HepG2 (cell line): ENCODE data around the gene PRXL2A. TPM values are rescaled to one million over a fixed set of nuclear protein-coding genes. Genes with fewer than 3 reads are reported as not detected.

Experiments used
- ATAC-seq: fragments of 200-7000 bp; cut with Tn5 transposase; 3 replicates; pipeline ENCODE4 v1.9.1; 2020; ENCODE audit warnings: mild to moderate bottlenecking, moderate library complexity
- BruUV-seq: library from RNA; stranded (reverse); fragments of 400-500 nt; replicated peaks from 2 replicates; lab custom pipeline; 2021; lab: Mats Ljungman, UMichigan
- CTCF ChIA-PET: fragments of 300-600 bp; formaldehyde crosslinking; extraction: SDS; loops from one replicate; lab custom pipeline; 2021; ENCODE audit warnings: low total read pairs, inconsistent platforms, low intra/inter-chr PET ratio; lab: Yijun Ruan, JAX
- POLR2A ChIA-PET: fragments of 350-600 bp; sonication (Branson Sonifier 250); formaldehyde crosslinking; loops from one replicate; lab custom pipeline; 2020; ENCODE audit warnings: antibody characterized with exemption, inconsistent platforms; lab: Yijun Ruan, JAX
- DNase-seq: peaks from one replicate; pipeline ENCODE4 v3.0.0-alpha.2; 2015; ENCODE audit warnings: low spot score
- FAIRE-seq: peaks from 3 replicates; lab custom pipeline; 2011; peaks lifted over from hg19 to GRCh38; lab: Jason Lieb, UNC
- H2AFZ ChIP-seq: one replicate; pipeline ENCODE4 v1.6.1; 2011; ENCODE audit warnings: low read length, inconsistent platforms
- H3K27ac ChIP-seq: fragments of 300-600 bp; 3 replicates; pipeline ENCODE4 v1.8.0; 2011; ENCODE audit warnings: mixed run types, mild to moderate bottlenecking, mixed read lengths, low read length, inconsistent platforms; ENCODE audit not compliant: insufficient read depth; ENCODE audit errors: extremely low read length
- H3K27me3 ChIP-seq, 2 experiments: fragments of 200-600 bp in 1 of 2; 2 replicates in 1 of 2; 3 replicates in 1 of 2; pipeline versions ENCODE4 v1.6.0 to v1.8.0; 2011; ENCODE audit warnings: low read length in 2 of 2, mild to moderate bottlenecking in 2 of 2, moderate library complexity in 2 of 2, inconsistent platforms in 1 of 2; ENCODE audit not compliant: insufficient read depth in 2 of 2, control insufficient read depth in 1 of 2
- H3K36me3 ChIP-seq, 2 experiments: fragments of 200-600 bp in 1 of 2; replicated peaks in 1 of 2; 2 replicates in 1 of 2; 3 replicates in 1 of 2; pipeline versions ENCODE4 v1.5.1 to v1.8.0; 2011; ENCODE audit warnings: low read length in 2 of 2, inconsistent platforms in 1 of 2; ENCODE audit not compliant: insufficient read depth in 2 of 2, control insufficient read depth in 1 of 2
- H3K4me1 ChIP-seq: 2 replicates; pipeline ENCODE4 v1.5.1; 2012; ENCODE audit warnings: low read length, inconsistent platforms; ENCODE audit not compliant: insufficient read depth
- H3K4me2 ChIP-seq: 2 replicates; pipeline ENCODE4 v1.6.0; 2011; ENCODE audit warnings: low read depth, low read length, inconsistent platforms
- H3K4me3 ChIP-seq, 3 experiments: fragments of 200-600 bp in 1 of 3; sonication (generic), shearing (Covaris generic) in 1 of 3; replicated peaks in 1 of 3; 2 replicates each; pipeline ENCODE4 v1.5.1; 2011 to 2016; ENCODE audit warnings: low read length in 3 of 3, inconsistent platforms in 2 of 3, low read depth in 2 of 3, mild to moderate bottlenecking in 2 of 3, control low read depth in 1 of 3, mixed read lengths in 1 of 3; ENCODE audit not compliant: insufficient read depth in 1 of 3
- H3K79me2 ChIP-seq: one replicate; pipeline ENCODE4 v1.6.1; 2011; ENCODE audit warnings: low read length, inconsistent platforms; ENCODE audit not compliant: insufficient read depth
- H3K9ac ChIP-seq: 2 replicates; pipeline ENCODE4 v1.6.0; 2011; ENCODE audit warnings: mild to moderate bottlenecking, low read depth, low read length, inconsistent platforms; ENCODE audit not compliant: insufficient read depth
- H3K9me3 ChIP-seq: 2 replicates; pipeline ENCODE4 v1.5.1; 2012; ENCODE audit warnings: mild to moderate bottlenecking, low read length
- H4K20me1 ChIP-seq: 2 replicates; pipeline ENCODE4 v1.6.0; 2011; ENCODE audit warnings: inconsistent platforms, mild to moderate bottlenecking, low read length, moderate library complexity; ENCODE audit not compliant: insufficient read depth
- AGO2 ChIP-seq: fragments of 200-400 bp; formaldehyde crosslinking; optimal IDR thresholded peaks from 2 replicates; pipeline ENCODE3; 2017; ENCODE audit warnings: mild to moderate bottlenecking, low read depth, low read length, moderate library complexity
- CEBPG ChIP-seq: IDR thresholded peaks from 2 replicates; pipeline ENCODE4 v1.6.1; 2016
- CREM ChIP-seq, 2 experiments: sonication (generic) in 1 of 2; formaldehyde crosslinking in 1 of 2; IDR thresholded peaks; 2 replicates each; pipeline versions ENCODE4 v1.4.0 to v1.6.1; 2016 to 2020; ENCODE audit warnings: antibody characterized with exemption in 1 of 2, mild to moderate bottlenecking in 1 of 2, missing genetic modification reagents in 1 of 2
- GATAD1 ChIP-seq: IDR thresholded peaks from 2 replicates; pipeline ENCODE4 v1.6.1; 2016; ENCODE audit warnings: missing genetic modification reagents, missing compliant biosample characterization
- ISL2 ChIP-seq: sonication (generic); formaldehyde crosslinking; IDR thresholded peaks from 2 replicates; pipeline ENCODE4 v1.5.0; 2020; ENCODE audit warnings: missing genetic modification reagents
- MED1 ChIP-seq: sonication (generic); formaldehyde crosslinking; IDR thresholded peaks from 2 replicates; pipeline ENCODE4 v1.4.0; 2020; ENCODE audit warnings: missing genetic modification reagents
- MED8 ChIP-seq: sonication (generic); formaldehyde crosslinking; IDR thresholded peaks from 2 replicates; pipeline ENCODE4 v1.8.1; 2023; ENCODE audit warnings: mild to moderate bottlenecking, missing genetic modification reagents; ENCODE audit not compliant: insufficient replicate concordance
- NFIC ChIP-seq: IDR thresholded peaks from 2 replicates; pipeline ENCODE4 v1.6.1; 2012; ENCODE audit warnings: mild to moderate bottlenecking, low read length, inconsistent platforms
- PRPF4 ChIP-seq: fragments of 200-400 bp; formaldehyde crosslinking; IDR thresholded peaks from 2 replicates; pipeline ENCODE4 v1.6.1; 2016; ENCODE audit warnings: low read length, low read depth; ENCODE audit not compliant: poor library complexity, severe bottlenecking
- SMARCE1 ChIP-seq: fragments of 450-650 bp; IDR thresholded peaks from 2 replicates; pipeline ENCODE4 v1.6.1; 2017; ENCODE audit warnings: borderline replicate concordance
- USF2 ChIP-seq, 2 experiments: sonication (generic) in 1 of 2; formaldehyde crosslinking in 1 of 2; IDR thresholded peaks; 2 replicates each; pipeline versions ENCODE4 v1.5.1 to v1.6.1; 2011 to 2020; ENCODE audit warnings: borderline replicate concordance in 1 of 2, low read depth in 1 of 2, low read length in 1 of 2, mild to moderate bottlenecking in 1 of 2, missing genetic modification reagents in 1 of 2, moderate library complexity in 1 of 2
- ZNF343 ChIP-seq: sonication (generic); formaldehyde crosslinking; IDR thresholded peaks from 2 replicates; pipeline ENCODE4 v1.4.0; 2020; ENCODE audit warnings: mild to moderate bottlenecking, missing genetic modification reagents
- ZNF556 ChIP-seq: sonication (generic); formaldehyde crosslinking; IDR thresholded peaks from 2 replicates; pipeline ENCODE4 v1.4.0; 2020; ENCODE audit warnings: mild to moderate bottlenecking, missing genetic modification reagents, borderline replicate concordance
- ZNF597 ChIP-seq: sonication (generic); formaldehyde crosslinking; IDR thresholded peaks from 2 replicates; pipeline ENCODE4 v1.5.0; 2020; ENCODE audit warnings: missing genetic modification reagents
- ZNF678 ChIP-seq: sonication (generic); formaldehyde crosslinking; IDR thresholded peaks from 2 replicates; pipeline ENCODE4 v1.4.0; 2020; ENCODE audit warnings: mild to moderate bottlenecking, missing genetic modification reagents
- ZNF766 ChIP-seq: sonication (generic); formaldehyde crosslinking; IDR thresholded peaks from 2 replicates; pipeline ENCODE4 v1.5.0; 2020; ENCODE audit warnings: missing genetic modification reagents, borderline replicate concordance
- ZNF775 ChIP-seq: sonication (generic); formaldehyde crosslinking; IDR thresholded peaks from 2 replicates; pipeline ENCODE4 v1.4.0; 2020; ENCODE audit warnings: missing genetic modification reagents, mild to moderate bottlenecking, moderate library complexity, borderline replicate concordance
- ZNF83 ChIP-seq: sonication (generic); formaldehyde crosslinking; IDR thresholded peaks from 2 replicates; pipeline ENCODE4 v1.4.0; 2020; ENCODE audit warnings: missing genetic modification reagents, mild to moderate bottlenecking, borderline replicate concordance
- ZSCAN12 ChIP-seq: sonication (generic); formaldehyde crosslinking; IDR thresholded peaks from 2 replicates; pipeline ENCODE4 v1.9.0; 2021; ENCODE audit warnings: mild to moderate bottlenecking, missing genetic modification reagents
- WGBS: methylation state at CpG from one replicate; pipeline ENCODE4 v1.1.6; 2017; ENCODE audit warnings: low lambda C conversion rate; 5-methylcytosine and 5-hydroxymethylcytosine counted together
- in situ Hi-C: cut with HindIII; loops from 2 replicates; pipeline ENCODE4 v1.10.0; 2017; ENCODE audit warnings: low pct_unique_long_range_greater_than_20kb; ENCODE audit not compliant: extremely low pct_ligation_motif_present
- intact Hi-C: fragments of 100-400 bp; cut with micrococcal nuclease; formaldehyde crosslinking; loops from one replicate; pipeline ENCODE4 v1.10.0; 2022; ENCODE audit not compliant: unreplicated experiment
- polyA plus RNA-seq, 8 experiments: library from polyadenylated mRNA; depleted of rRNA in 3 of 8; stranded (reverse) in 7 of 8; unstranded in 1 of 8; fragments of >200 nt; fragmentation: Illumina TruSeq in 4 of 8; extraction: Trizol in 4 of 8; gene quantifications; 2 replicates each; pipeline versions ENCODE4 v1.2.1 to v1.2.3, GENCODE V29; 2011 to 2016; ENCODE audit warnings: low read depth in 4 of 8, missing spikeins in 1 of 8, mixed read lengths in 1 of 8; ENCODE audit not compliant: insufficient read depth in 1 of 8
- total RNA-seq, 5 experiments: library from RNA; depleted of rRNA; stranded (reverse); fragments of >200 nt; fragmentation: Illumina TruSeq; extraction: Trizol; gene quantifications; 2 replicates each; pipeline ENCODE4 v1.2.3, GENCODE V29; 2016; ENCODE audit warnings: low read depth in 1 of 5
- TF ChIP-seq, protein P1 (sequence below): IDR thresholded peaks from 2 replicates; pipeline ENCODE4 v1.6.1; 2018; ENCODE audit warnings: missing genetic modification reagents

The PRXL2A gene
- total and polyA plus RNA-seq, 2 of the 13 experiments (the other 11 are each of a cell fraction or from before 2014, with no cell fraction given), result 43.9 to 79.9 TPM

DNA sequence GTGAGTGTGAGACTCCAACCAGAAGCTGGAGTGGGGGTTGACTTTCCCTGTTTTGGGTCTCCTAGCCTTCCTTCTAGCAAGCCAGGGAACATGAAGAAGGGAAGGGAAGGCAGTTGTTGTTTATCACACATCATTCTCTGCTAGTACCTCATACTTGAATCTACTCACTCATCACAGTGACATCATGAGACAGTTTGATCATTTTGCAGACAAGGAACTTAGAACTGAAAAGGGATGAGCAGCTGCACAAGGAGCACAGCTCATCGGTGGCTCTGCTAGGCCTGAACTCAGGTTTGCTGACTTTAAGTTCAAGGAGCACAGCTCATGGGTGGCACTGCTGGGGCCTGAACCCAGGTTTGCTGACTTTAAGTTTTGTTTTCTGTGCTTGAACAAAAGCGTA lies 19.2 kb downstream of the PRXL2A start:
- H3K27me3 ChIP-seq, result no peaks in the 10 kb centered on the region
- no peak overlapping the region for H2AFZ ChIP-seq
- in situ Hi-C loops (no loop called here), intact Hi-C loops (no loop called here)
- H3K9ac ChIP-seq, result no peak overlapping the region
- no peak overlapping the region for H3K4me2 ChIP-seq
- H3K4me1 ChIP-seq, result no peaks in the 10 kb centered on the region
- H3K4me3 ChIP-seq, result no peak overlapping the region
- no peaks in the 10 kb centered on the region for H4K20me1 ChIP-seq
- FAIRE-seq (no peak), ATAC-seq (no peak), DNase-seq (no peak)
- no peaks in the 10 kb centered on the region for H3K79me2 ChIP-seq
- peaks cover 22 to 83% of the 10 kb centered on the region in 2 experiments for H3K36me3 ChIP-seq
- H3K27ac ChIP-seq, result no peak overlapping the region
- ChIA-PET POLR2A (no interaction called here), CTCF (no interaction called here)
- BruUV-seq, result no TSS peak
- no peaks in the 10 kb centered on the region for H3K9me3 ChIP-seq
- no peak for TF ChIP-seq ZNF597
- TF ChIP-seq GATAD1, result no peak
- no peak for TF ChIP-seq ZNF775 (CRISPR knock-in tag)
- TF ChIP-seq ISL2 (CRISPR knock-in tag), result no peak
- TF ChIP-seq SMARCE1, result no peak
- TF ChIP-seq, protein P1, sequence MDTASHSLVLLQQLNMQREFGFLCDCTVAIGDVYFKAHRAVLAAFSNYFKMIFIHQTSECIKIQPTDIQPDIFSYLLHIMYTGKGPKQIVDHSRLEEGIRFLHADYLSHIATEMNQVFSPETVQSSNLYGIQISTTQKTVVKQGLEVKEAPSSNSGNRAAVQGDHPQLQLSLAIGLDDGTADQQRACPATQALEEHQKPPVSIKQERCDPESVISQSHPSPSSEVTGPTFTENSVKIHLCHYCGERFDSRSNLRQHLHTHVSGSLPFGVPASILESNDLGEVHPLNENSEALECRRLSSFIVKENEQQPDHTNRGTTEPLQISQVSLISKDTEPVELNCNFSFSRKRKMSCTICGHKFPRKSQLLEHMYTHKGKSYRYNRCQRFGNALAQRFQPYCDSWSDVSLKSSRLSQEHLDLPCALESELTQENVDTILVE (CRISPR knock-in tag), result no peak
- TF ChIP-seq MED1 (CRISPR knock-in tag), result no peak
- TF ChIP-seq ZNF556 (CRISPR knock-in tag), result no peak
- no peak for TF ChIP-seq MED8 (CRISPR knock-in tag)
- no peak for TF ChIP-seq CEBPG (CRISPR knock-in tag)
- no peak for TF ChIP-seq ZSCAN12
- TF ChIP-seq ZNF766 (CRISPR knock-in tag), result no peak
- no peak for TF ChIP-seq ZNF83 (CRISPR knock-in tag)
- no peak for TF ChIP-seq ZNF343 (CRISPR knock-in tag)
- no peak for TF ChIP-seq USF2 (IDR thresholded peaks at IDR 0.05; ENCODE audit: low read depth, low read length)
- no peak for TF ChIP-seq USF2 (CRISPR knock-in tag; IDR thresholded peaks at IDR 0.05; ENCODE audit: borderline replicate concordance)
- no peak for TF ChIP-seq NFIC
- TF ChIP-seq CREM (IDR thresholded peaks at IDR 0.05), result no peak
- no peak for TF ChIP-seq CREM (CRISPR knock-in tag; IDR thresholded peaks at IDR 0.05)
- no peak for TF ChIP-seq ZNF678 (CRISPR knock-in tag)
- TF ChIP-seq PRPF4, result no peak
- TF ChIP-seq AGO2, result no peak
- 94% methylated on average over 2 of the region's 2 CpGs for WGBS
